ENCODE measurements around the gene EHD1.

The EHD1 gene

GRCh38 chr11:64888729-64889511 is 10.5 kb upstream of the EHD1 start:
- DNase-seq = no peak

- no peak for DNase-seq
These were observed 9.9 kb upstream of the EHD1 start for GRCh38 chr11:64888406-64888728.

- peak; percentile 94 for DNase-seq
These were observed 9.5 kb upstream of the EHD1 start for GRCh38 chr11:64887757-64888405.

- no peak for DNase-seq
These were observed 8.9 kb upstream of the EHD1 start for GRCh38 chr11:64887234-64887756.

GRCh38 chr11:64885367-64886286 is 7.2 kb upstream of the EHD1 start:
- DNase-seq = no peak

- DNase-seq = no peak
These were observed 5.6 kb upstream of the EHD1 start for GRCh38 chr11:64884019-64884418.

GRCh38 chr11:64883575-64883974 is 5.2 kb upstream of the EHD1 start:
- DNase-seq = no peak

- DNase-seq = no peak
These were observed 3.8 kb upstream of the EHD1 start for GRCh38 chr11:64882243-64882642.

- no peak for DNase-seq
These were observed 3.1 kb upstream of the EHD1 start for GRCh38 chr11:64881476-64881875.

- DNase-seq = no peak
These were observed 2.0 kb upstream of the EHD1 start for GRCh38 chr11:64880240-64881001.

GRCh38 chr11:64879244-64879900 is 951 bp upstream of the EHD1 start:
- DNase-seq = no peak

- no peak for DNase-seq
These were observed 263 bp downstream of the EHD1 start for GRCh38 chr11:64878223-64878493.

- no peak for DNase-seq
These were observed 815 bp downstream of the EHD1 start for GRCh38 chr11:64877390-64878222.

- no peak for DNase-seq
These were observed 1.5 kb downstream of the EHD1 start for GRCh38 chr11:64876835-64877341.

GRCh38 chr11:64876229-64876750 is 2.1 kb downstream of the EHD1 start:
- DNase-seq = no peak

- DNase-seq = no peak
These were observed 2.8 kb downstream of the EHD1 start for GRCh38 chr11:64875369-64876228.

- no peak for DNase-seq
These were observed 3.8 kb downstream of the EHD1 start for GRCh38 chr11:64874308-64875240.

GRCh38 chr11:64872790-64873488 is 5.5 kb downstream of the EHD1 start:
- no peak for DNase-seq

Measured in activated CD4-positive, CD25-positive, alpha-beta regulatory T cell treated with anti-CD3 and anti-CD28 coated beads, Interleukin-2, amount 50 U/mL, for 72 hours (primary cell).